HG03139 (cell line): ENCODE data around the gene GXYLT2.

ENCODE experiments used
- ATAC-seq: cut with Tn5 transposase; IDR thresholded peaks from one replicate; pipeline ENCODE4 v1.9.1; 2021; ENCODE audit not compliant: unreplicated experiment

Gene GXYLT2

DNA sequence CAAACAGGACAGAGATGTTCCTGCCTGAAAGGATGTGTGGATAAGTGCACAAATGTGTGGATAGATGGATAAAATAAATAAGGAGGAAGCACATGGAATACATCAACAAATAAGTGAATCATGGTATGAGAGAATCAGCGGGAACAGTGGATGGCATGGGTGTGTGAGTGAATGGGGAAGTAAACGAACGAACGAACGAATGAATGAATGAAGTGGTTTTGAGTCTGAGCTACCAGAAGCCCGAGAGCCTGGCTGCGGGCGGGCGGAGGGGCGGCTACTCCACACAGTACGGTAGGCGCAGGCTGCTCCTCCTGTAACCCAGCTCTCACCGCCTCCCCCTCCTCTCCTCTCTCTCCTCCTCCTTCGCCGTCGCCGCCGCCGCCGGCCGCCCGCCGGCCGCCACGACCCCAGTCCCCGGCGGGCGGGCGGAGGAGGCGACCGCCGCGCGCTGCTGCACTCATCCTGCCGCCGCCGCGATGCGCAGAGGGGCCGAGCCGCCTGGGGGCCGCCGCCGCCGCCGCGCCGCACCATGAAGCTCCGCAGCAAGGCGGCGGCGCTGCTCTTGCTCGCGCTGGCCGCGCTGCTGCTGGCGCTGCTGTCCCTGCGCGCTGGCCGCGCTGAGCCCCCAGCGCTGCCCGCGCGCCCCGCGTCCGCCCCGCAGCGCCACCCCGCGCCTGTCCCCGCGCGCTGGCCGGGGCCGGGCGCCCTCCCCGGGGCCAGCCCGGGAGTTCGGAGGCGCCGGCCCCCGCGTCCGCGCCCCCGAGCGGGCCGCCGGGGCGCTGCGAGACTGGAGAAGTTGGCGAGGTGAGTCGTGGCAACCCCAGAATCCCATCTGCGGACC, at the start of gene GXYLT2:
GXYLT2 (plus strand) TSS at position 342 of the 841 bp plus-strand sequence; CDS start at position 530, 188 bp downstream.
- ATAC-seq, result no peak

GRCh38 chr3:72839057-72839456, 48.8 kb upstream of the GXYLT2 start:
- no peak for ATAC-seq

GRCh38 chr3:72844436-72844993, 43.3 kb upstream of the GXYLT2 start:
- ATAC-seq, result no peak

- ATAC-seq, result no peak
These were observed 41.7 kb upstream of the GXYLT2 start for GRCh38 chr3:72846166-72846565.

DNA sequence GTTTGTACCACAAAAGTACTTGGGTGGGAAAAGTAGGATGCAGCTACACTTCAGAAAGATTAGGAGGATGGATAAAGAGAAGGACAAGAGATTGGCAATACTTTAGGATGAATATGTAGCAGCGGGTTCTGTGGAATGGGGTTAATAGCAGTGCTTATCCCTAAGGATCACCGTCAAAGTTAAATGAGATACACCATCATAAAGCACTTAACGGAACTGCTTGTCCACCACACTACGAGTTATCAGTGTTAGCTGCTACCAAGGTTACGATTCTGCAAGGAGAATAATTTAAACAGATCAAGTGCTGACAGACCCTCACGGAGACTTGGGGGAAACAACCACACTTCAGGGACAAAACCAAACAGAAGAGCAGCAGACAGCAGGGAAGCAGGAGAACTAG, 40.6 kb upstream of the GXYLT2 start:
- ATAC-seq, result no peak

DNA sequence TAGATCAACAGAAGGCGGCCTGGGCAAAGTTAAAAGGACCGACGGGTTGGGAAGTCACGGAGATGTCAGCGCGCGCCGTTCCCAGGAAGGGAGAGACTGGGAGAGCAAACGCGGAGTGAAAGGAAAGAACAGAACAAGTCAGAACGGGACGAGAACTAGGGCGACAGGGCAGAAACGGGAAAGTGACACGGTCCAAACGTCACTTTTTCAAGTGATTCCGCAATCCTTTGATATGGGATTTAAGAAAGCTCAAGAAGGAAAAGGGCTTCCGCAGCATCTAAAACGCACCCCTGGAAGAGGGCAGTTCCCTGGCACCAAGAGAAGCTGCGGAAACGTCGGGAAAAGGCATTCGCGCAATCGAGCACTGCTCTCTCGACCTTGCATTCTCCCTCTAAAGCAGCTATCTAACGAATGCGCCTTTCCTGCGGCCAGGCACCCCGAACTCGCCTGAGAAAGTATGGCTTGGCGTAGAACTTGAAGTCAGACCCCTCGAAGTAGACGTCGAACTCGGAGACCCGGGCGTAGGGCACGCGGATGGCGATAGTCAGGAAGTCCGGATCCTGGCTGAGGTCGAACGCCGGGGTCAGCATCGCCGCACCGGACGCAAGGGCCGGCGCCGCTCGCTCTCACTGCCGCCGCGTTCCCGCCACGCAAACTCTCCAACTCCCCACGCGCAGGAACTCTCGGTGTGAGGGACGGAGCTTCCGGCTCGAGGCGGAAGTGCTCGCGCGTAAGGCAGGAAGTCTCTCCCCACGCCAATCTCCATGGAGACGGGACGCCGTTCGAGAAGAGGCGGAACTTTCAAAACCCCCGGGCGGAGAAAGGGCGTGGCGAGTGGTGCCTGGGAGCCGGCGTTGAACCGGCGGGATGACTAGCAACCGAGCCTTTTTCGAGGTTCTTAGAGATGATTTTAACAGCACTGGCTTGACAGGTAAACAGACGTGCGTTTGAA, 39.8 kb upstream of the GXYLT2 start, which contains the start of gene SHQ1:
SHQ1 (minus strand) TSS at position 695 of the 952 bp plus-strand sequence; CDS start at position 590, 105 bp downstream.
- ATAC-seq, result peak; percentile 96

- peak; percentile 29 for ATAC-seq
These were observed 39.2 kb upstream of the GXYLT2 start for GRCh38 chr3:72848703-72849081.

- no peak for ATAC-seq
These were observed 32.8 kb upstream of the GXYLT2 start for GRCh38 chr3:72855001-72855400.

- ATAC-seq, result no peak
These were observed 27.8 kb upstream of the GXYLT2 start for GRCh38 chr3:72860053-72860452.

GRCh38 chr3:72860846-72861245, 27.0 kb upstream of the GXYLT2 start:
- no peak for ATAC-seq

GRCh38 chr3:72862314-72863090, 25.3 kb upstream of the GXYLT2 start:
- no peak for ATAC-seq

GRCh38 chr3:72872183-72872582, 15.7 kb upstream of the GXYLT2 start:
- no peak for ATAC-seq

DNA sequence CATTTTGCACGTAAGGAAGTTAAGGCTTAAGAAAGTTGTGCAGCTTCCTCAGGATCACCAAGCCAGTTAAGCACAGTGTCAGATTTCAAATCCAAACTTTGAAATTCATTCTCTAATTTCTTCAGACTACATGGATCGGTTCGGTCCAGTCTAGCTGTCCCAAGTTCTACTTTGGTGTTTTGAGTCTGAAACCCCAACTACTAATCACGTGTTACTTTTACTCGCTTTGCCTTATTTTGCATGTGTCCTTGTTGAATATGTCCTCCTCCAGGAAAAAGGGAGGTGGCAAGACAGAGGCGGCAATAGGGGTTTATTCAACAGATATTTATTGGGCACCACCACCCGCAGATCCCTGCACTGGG, 522 bp upstream of the GXYLT2 start:
- no peak for ATAC-seq

GRCh38 chr3:72888546-72889309, 882 bp downstream of the GXYLT2 start:
- ATAC-seq, result no peak

- ATAC-seq, result no peak
These were observed 1.7 kb downstream of the GXYLT2 start for GRCh38 chr3:72889310-72890165.

DNA sequence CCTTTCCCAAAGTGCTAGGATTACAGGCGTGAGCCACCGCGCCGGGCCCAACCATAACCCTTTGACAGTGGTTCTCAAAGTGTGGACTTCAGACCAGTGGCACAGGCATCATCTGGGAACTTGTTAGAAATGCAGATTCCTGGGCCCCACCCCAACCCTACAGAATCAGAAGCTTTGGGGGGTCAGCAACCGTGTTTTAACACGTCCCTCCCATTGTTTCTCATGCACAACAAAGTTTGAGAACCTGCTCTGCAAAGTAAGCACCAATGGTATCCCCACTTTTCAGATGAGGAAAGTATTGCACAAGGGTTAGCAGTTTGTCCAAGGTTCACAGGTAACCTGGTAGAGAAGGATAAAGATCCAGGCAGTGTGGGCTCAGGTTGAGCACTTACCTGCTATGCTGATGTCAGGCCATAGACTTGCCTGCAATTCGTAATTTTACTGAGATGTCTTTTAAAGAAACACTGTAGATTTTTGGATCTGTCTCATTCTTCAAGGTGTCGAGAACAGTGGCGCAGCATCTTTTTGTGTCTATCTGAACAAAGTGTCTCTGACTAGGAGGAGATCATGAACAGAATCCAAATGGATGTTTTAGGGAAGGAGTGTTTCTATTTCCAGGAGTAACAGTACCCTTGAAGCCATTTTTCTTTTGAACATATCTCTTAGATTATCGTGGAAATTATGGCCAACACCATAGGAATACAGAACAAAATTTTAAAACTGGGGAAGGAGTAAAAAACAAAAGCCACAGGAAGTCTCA, 2.5 kb downstream of the GXYLT2 start:
- no peak for ATAC-seq

- no peak for ATAC-seq
These were observed 3.4 kb downstream of the GXYLT2 start for GRCh38 chr3:72891053-72891855.
